Suprapubic skin (tissue), 4 donors: Measurements from ENCODE around the gene UBE2R2. TPM values are rescaled to one million over a fixed set of nuclear protein-coding genes. Genes with fewer than 3 reads are reported as not detected.
"Not testable (repeated sequence)": the region's sequence is repeated elsewhere in the genome, so short reads cannot be mapped to it uniquely, and the experiment has no call there.

Source experiments
- DNase-seq, 2 donors: peaks; one replicate each; pipeline ENCODE4 v3.0.0-alpha.2; 2019; ENCODE audit warnings: low spot score in 2 of 2
- H3K27ac ChIP-seq: fragments of 200-600 bp; sonication (generic); one replicate; pipeline ENCODE4 v1.5.1; 2019
- H3K27me3 ChIP-seq: fragments of 200-600 bp; sonication (generic); one replicate; pipeline ENCODE4 v1.5.1; 2019
- H3K36me3 ChIP-seq: fragments of 200-600 bp; sonication (generic); one replicate; pipeline ENCODE4 v1.5.1; 2019
- H3K4me1 ChIP-seq: fragments of 200-600 bp; sonication (generic); one replicate; pipeline ENCODE4 v1.5.1; 2019
- H3K4me3 ChIP-seq: fragments of 200-600 bp; sonication (generic); one replicate; pipeline ENCODE4 v1.5.1; 2019; ENCODE audit warnings: mild to moderate bottlenecking
- H3K9me3 ChIP-seq: fragments of 200-600 bp; sonication (generic); one replicate; pipeline ENCODE4 v1.5.1; 2019
- CTCF ChIP-seq, 2 donors: fragments of 200-600 bp in 1 of 2; fragments of 450-650 bp in 1 of 2; sonication (generic) in 1 of 2; IDR thresholded peaks; one replicate each; pipeline ENCODE4 v1.5.1; 2016 to 2019; ENCODE audit warnings: antibody characterized with exemption in 2 of 2, mild to moderate bottlenecking in 1 of 2, moderate library complexity in 1 of 2
- EP300 ChIP-seq: sonication (generic); formaldehyde crosslinking; IDR thresholded peaks from one replicate; pipeline ENCODE4 v1.6.1; 2017; ENCODE audit warnings: antibody characterized with exemption
- POLR2A ChIP-seq, 2 donors: fragments of 450-650 bp; IDR thresholded peaks; one replicate each; pipeline ENCODE4 v1.6.1; 2017; ENCODE audit warnings: antibody characterized with exemption in 2 of 2, mild to moderate bottlenecking in 2 of 2, moderate library complexity in 2 of 2
- POLR2AphosphoS5 ChIP-seq, 3 donors: sonication (generic); formaldehyde crosslinking; IDR thresholded peaks; one replicate each; pipeline ENCODE4 v1.6.1; 2017; ENCODE audit warnings: antibody characterized with exemption in 3 of 3
- WGBS: methylation state at CpG from one replicate; pipeline ENCODE4 v1.1.5; 2018; 5-methylcytosine and 5-hydroxymethylcytosine counted together
- total RNA-seq, 4 donors: library from RNA; depleted of rRNA; stranded (reverse); fragments of >200 nt; gene quantifications; one replicate each; pipeline ENCODE4 v1.1.0, GENCODE V29; 2016

The UBE2R2 gene
- total RNA-seq, 4 donors from 2014 or later: 29.2 to 36.4 (median 33.5) TPM

- H3K27me3 ChIP-seq: no peaks in the 10 kb centered on the region
- peaks cover 26% of the 10 kb centered on the region for H3K4me1 ChIP-seq
- no peaks in the 10 kb centered on the region for H3K9me3 ChIP-seq
- no peak for TF ChIP-seq EP300
- TF ChIP-seq POLR2A (IDR thresholded peaks at IDR 0.05): no peak
- no peak for TF ChIP-seq POLR2AphosphoS5 (IDR thresholded peaks at IDR 0.05)
- H3K36me3 ChIP-seq: no peaks in the 10 kb centered on the region
- no peak overlapping the region for H3K4me3 ChIP-seq
- no peak for DNase-seq
- WGBS: 84% methylated on average over 11 of the region's 11 CpGs
- peak overlapping the region; percentile 68 for H3K27ac ChIP-seq
Measured at GRCh38 chr9:33835625-33836260, 18.8 kb downstream of the UBE2R2 start.

GRCh38 chr9:33836261-33836660, 19.3 kb downstream of the UBE2R2 start:
- not testable (repeated sequence) for H3K9me3 ChIP-seq, H3K4me3 ChIP-seq, DNase-seq, H3K36me3 ChIP-seq, H3K27me3 ChIP-seq
- Histone ChIP-seq H3K4me1 (peaks cover 26% of the 10 kb centered on the region), H3K27ac (peak overlapping the region; percentile 68)
- 52% methylated on average over 2 of the region's 2 CpGs for WGBS
- TF ChIP-seq POLR2AphosphoS5 (IDR thresholded peaks at IDR 0.05): peak in 2 of 3 donors; percentile 89 to 99

DNA sequence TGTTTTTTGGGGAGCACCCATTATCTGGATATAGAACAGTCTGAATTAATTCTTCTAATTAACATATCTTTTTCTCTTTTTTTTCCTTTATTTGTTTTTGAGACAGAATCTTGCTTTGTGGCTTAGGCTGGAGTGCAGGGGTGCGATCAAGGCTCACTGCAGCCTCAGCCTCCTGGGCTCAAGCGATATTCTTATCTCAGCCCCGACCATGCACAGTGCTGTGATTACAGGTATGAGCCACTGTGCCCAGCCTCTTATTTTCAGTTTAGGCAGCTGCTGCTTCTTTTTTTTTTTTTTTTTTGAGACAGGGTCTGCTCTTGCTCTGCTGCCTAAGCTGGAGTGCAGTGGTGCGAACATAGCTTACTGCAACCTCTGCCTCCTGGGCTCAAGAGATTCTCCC, 20.2 kb downstream of the UBE2R2 start:
- Histone ChIP-seq H3K4me3 (no peak overlapping the region), H3K36me3 (no peaks in the 10 kb centered on the region), H3K27ac (no peak overlapping the region), H3K27me3 (no peaks in the 10 kb centered on the region), H3K4me1 (peaks cover 27% of the 10 kb centered on the region), H3K9me3 (no peaks in the 10 kb centered on the region)
- DNase-seq: no peak
- no peak for TF ChIP-seq EP300
- no peak for TF ChIP-seq POLR2AphosphoS5 (IDR thresholded peaks at IDR 0.05)
- WGBS: 96% methylated on average over 4 of the region's 4 CpGs

- no peak for TF ChIP-seq POLR2AphosphoS5 (IDR thresholded peaks at IDR 0.05)
- TF ChIP-seq CTCF (IDR thresholded peaks at IDR 0.05): no peak
- TF ChIP-seq POLR2A (IDR thresholded peaks at IDR 0.05): no peak
- TF ChIP-seq EP300: no peak
- 25% methylated on average over 2 of the region's 2 CpGs for WGBS
- H3K4me3 ChIP-seq: no peak overlapping the region
- no peak for DNase-seq
- no peaks in the 10 kb centered on the region for H3K9me3 ChIP-seq
- H3K27me3 ChIP-seq: no peaks in the 10 kb centered on the region
- peaks cover 41% of the 10 kb centered on the region for H3K4me1 ChIP-seq
- no peak overlapping the region for H3K27ac ChIP-seq
- no peaks in the 10 kb centered on the region for H3K36me3 ChIP-seq
Measured at GRCh38 chr9:33840381-33840780, 23.4 kb downstream of the UBE2R2 start.

GRCh38 chr9:33843312-33843961, 26.5 kb downstream of the UBE2R2 start:
- Histone ChIP-seq H3K4me3 (no peak overlapping the region), H3K27me3 (no peaks in the 10 kb centered on the region), H3K4me1 (peaks cover 25% of the 10 kb centered on the region), H3K36me3 (no peaks in the 10 kb centered on the region), H3K9me3 (no peaks in the 10 kb centered on the region), H3K27ac (no peak overlapping the region)
- TF ChIP-seq CTCF (IDR thresholded peaks at IDR 0.05) (no peak), EP300 (no peak), POLR2A (IDR thresholded peaks at IDR 0.05) (no peak), POLR2AphosphoS5 (IDR thresholded peaks at IDR 0.05) (no peak)
- no peak for DNase-seq
- WGBS: 79% methylated on average over 5 of the region's 5 CpGs

- no peak for DNase-seq
- H3K27me3 ChIP-seq: no peaks in the 10 kb centered on the region
- 81% methylated on average over 4 of the region's 4 CpGs for WGBS
- H3K4me1 ChIP-seq: peaks cover 28% of the 10 kb centered on the region
- TF ChIP-seq CTCF (IDR thresholded peaks at IDR 0.05) (no peak), POLR2A (IDR thresholded peaks at IDR 0.05) (no peak), EP300 (no peak), POLR2AphosphoS5 (IDR thresholded peaks at IDR 0.05) (no peak)
- H3K4me3 ChIP-seq: no peak overlapping the region
- no peaks in the 10 kb centered on the region for H3K36me3 ChIP-seq
- no peaks in the 10 kb centered on the region for H3K9me3 ChIP-seq
- H3K27ac ChIP-seq: no peak overlapping the region
Measured at GRCh38 chr9:33846231-33846630, 29.3 kb downstream of the UBE2R2 start.

DNA sequence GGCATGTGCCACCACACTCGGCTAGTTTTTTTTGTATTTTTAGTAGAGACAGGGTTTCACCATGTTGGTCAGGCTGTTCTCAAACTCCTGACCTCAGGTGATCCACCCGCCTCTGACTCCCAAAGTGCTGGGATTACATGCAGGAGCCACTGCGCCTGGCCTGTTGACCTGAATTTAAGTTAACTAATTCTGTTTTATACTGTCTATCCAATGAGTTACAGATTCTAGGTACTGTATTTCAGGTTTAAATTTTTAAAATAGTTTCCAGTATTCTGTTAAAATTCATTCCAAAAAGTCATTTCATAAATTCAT, 30.9 kb downstream of the UBE2R2 start:
- 86% methylated on average over 3 of the region's 3 CpGs for WGBS
- not testable (repeated sequence) for DNase-seq, H3K27ac ChIP-seq

More for the DNA sequence above, 30.9 kb downstream of the UBE2R2 start:
- H3K9me3 ChIP-seq, H3K4me3 ChIP-seq, H3K36me3 ChIP-seq, H3K27me3 ChIP-seq: not testable (repeated sequence)
- H3K4me1 ChIP-seq: peaks cover 35% of the 10 kb centered on the region
